GM21367 (cell line): ENCODE data around the gene SPRYD7.

Source experiments
- ATAC-seq: cut with Tn5 transposase; IDR thresholded peaks from one replicate; pipeline ENCODE4 v1.9.1; 2021; ENCODE audit not compliant: unreplicated experiment

Gene SPRYD7

GRCh38 chr13:49864509-49864908, 71.6 kb downstream of the SPRYD7 start:
- ATAC-seq: no peak
